Stimulated activated CD8-positive, alpha-beta memory T cell treated with anti-CD3 and anti-CD28 coated beads, Interleukin-12 subunit alpha, Interleukin-12 subunit beta, amount 100 ng/mL, for 1 hour (primary cell): ENCODE results near the gene NKX2-2.

Experiments used
- DNase-seq: peaks from one replicate; pipeline ENCODE4 v3.0.0-alpha.2; 2020; ENCODE audit warnings: low read depth

NKX2-2 gene

DNA sequence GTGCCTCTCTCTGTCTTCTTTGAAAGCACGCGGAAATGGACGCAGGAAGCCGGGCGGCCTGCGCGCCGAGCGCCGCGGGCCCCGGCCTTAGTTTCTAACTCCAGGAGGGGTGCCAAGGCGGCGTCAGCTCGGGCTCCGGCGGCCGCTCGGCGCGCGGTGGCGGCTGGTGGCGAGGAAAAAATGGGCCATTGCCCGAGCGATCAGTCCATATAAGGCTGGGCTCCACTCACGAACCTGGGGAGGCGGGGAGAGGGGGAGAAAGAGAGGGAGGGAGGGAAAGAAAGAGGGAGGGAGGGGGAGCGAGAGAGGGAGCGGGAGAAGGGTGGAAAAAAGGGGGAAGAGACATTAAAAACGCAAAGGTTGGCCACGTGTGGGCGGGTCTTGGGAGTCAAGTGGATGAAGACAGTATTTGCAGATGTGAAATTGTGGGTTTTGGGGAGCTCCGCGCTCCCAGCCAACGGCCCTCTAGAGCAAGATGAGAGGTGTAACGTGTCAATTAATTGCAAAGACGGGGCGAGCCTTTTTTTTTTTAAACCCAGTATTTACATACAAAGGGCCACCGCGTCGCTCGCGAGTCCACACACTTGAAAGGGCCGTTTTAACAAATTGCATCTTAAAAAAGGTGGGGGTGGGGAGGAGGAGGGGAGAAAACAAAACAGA is at the start of gene NKX2-2:
NKX2-2 (minus strand) TSS at position 184 of the 660 bp plus-strand sequence. CDS start 395 bp downstream, outside the sequence.
- no peak for DNase-seq

- no peak for DNase-seq
Observed at GRCh38 chr20:21562656-21563055, 48.8 kb upstream of the NKX2-2 start.

DNA sequence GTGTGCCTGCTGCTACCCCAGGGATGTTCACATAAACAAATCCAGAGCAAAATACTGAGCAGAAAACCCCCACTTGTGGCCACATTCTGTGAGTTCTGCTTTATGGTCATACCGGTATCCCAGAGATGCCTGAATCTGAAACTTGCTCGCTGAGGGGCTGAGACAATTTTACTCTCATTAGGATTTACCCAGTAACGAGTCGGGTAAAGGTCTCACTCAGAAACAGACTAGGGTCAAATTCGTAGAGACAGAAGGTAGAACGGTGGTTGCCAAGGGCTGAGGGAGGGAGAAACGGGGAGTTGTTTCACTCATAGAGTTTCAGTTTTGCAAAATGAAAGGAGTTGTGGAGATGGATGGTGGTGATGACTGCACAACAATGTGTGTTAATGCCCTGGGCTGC is 45.4 kb upstream of the NKX2-2 start:
- no peak for DNase-seq

GRCh38 chr20:21557241-21558020 is 43.6 kb upstream of the NKX2-2 start:
- DNase-seq = no peak

DNA sequence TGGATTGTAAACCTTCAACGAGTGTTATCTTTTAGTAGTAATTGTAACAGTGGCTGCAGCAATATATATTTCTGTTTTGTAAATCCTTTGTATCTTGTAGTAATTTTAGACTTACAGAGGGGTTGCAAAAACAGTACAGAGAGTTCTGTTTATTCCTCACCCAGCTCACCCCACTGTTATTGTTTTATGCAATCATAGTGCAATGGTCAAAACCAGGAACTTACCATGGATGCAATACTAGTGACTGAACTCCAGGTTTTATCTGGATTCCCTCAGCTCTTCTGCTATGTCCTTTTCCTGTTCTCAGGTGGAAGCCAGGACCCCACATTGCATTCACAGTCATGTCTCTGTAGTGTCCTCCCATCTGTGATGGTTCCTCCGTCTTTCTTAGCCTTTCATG is 42.5 kb upstream of the NKX2-2 start:
- no peak for DNase-seq

DNA sequence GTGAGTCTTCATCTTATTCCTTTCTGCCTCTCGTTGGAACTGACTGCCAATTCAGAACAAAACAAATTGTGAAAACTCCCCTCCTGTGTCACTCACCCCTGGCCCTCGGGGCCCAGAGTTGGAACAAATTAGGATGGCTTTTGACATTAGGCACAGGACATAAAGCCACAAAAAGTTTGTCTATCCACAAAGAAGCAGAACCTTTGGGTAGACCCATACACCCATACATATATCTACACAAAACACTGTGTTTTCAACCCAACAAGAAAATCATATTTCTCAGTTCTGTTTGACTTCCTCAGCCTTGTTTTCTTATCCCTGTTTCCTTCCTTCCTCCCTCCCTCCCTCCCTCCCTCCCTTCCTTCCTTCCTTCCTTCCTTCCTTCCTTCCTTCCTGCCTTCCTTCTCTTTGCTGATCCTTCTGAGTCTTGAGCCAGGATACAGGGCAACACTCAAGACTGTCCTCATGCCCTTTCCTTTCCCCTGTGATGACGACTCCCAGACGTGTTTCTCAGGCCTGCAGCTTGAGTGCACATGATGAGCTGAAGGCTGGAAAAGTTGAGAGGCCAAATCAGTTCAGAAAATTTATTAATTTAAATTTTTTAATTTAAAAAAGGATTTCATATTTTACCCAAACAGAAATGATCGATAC is 41.7 kb upstream of the NKX2-2 start:
- no peak for DNase-seq

DNA sequence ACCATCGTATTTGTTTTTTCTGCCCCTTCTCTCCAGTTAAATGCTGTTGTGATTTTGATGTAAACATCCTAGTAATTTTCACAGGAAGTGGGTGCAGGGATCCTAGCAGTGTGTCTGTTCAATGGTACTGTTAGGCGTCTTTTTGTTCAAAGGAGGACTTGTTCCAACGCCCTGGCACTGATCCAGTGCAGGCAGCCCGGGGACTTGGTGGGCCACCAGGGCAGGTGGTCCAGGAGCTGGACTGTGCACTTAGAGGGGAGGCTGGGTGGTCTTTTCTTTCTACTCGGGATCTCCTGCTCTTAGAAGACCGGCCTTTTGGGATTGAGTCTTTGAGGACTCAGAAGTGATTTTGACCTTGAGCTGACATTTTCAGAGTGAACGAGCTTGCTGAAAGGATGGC is 41.1 kb upstream of the NKX2-2 start:
- DNase-seq = no peak

DNA sequence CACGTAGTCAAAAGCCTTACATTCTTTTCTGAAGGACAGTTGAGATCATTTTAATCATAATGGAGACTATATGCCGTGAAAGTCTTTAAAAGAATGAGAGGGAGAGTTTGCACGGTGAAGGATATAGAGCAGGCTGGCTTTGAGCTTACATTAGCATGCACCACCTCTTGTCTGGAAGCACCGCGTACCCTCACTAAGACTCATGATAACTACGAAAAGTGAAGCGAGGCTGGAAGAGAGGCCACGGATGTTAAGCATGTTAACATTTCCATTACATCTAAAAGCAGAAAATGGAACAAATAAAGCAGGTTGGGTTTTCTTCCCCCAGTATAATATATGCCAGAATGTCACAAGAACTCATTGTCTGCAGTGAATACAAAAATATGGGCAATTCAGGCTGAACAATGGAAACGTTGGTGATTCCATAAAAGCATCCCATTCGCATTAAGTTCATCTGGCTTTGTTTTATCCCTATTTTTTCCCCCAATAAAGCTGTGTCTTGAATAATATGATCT is 40.6 kb upstream of the NKX2-2 start:
- no peak for DNase-seq

DNA sequence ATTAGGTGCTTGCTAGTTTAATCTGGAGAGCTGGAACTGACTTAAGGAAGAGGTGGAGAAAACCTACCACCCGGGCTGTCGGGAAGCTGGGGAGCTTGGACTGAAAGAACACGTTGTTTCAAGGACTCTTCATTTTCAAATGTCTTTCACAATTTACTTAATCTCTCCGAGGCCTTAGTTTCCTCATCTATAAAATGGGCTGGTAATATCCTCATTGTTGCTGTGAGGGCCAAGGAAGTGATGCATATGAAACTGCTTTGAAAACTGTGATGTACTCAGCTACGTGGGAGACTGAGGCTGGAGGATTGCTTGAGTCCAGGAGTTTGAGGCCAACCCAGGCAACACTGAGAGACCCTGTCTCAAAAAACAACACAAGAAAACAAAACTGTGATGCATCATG is 36.7 kb upstream of the NKX2-2 start:
- DNase-seq = no peak

GRCh38 chr20:21548390-21549035 is 34.6 kb upstream of the NKX2-2 start:
- DNase-seq = no peak

DNA sequence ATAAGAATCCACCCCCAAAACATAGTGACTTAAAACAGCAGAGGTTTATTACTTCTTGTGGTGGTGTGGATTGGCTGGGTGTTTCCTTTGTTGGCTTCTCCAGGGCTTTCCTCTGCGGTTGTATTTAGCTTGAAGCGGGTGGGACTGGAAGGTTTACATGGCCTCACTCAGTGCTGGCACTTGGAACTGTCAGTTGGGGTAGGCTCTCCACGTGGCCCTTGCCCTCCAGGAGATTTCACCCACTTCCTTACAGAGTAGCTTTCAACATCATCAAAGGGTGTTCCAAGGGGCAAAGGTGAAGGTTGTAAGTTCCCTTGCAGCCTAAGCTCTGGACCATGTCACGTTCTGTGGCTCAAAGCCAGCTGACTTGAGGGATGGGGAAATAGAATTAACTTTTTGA is 32.5 kb upstream of the NKX2-2 start:
- no peak for DNase-seq

DNA sequence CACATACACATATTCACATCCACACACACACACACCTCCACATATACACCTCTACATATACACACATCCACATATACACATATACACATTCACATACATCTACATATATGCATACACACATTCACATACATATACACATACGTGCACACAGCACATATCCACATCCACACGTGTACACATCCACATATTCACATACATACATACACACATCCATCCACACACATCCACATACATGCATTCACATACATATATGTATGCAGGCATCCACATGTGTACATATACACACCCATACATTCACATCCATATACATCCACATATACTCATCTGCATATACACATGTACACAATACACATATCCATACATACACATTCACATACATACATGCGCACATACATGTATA is 25.6 kb upstream of the NKX2-2 start:
- no peak for DNase-seq

GRCh38 chr20:21534886-21535285 is 21.0 kb upstream of the NKX2-2 start:
- DNase-seq = no peak

GRCh38 chr20:21534453-21534852 is 20.6 kb upstream of the NKX2-2 start:
- no peak for DNase-seq

GRCh38 chr20:21529863-21530262 is 16.0 kb upstream of the NKX2-2 start:
- no peak for DNase-seq

GRCh38 chr20:21528870-21529269 is 15.0 kb upstream of the NKX2-2 start:
- no peak for DNase-seq

DNA sequence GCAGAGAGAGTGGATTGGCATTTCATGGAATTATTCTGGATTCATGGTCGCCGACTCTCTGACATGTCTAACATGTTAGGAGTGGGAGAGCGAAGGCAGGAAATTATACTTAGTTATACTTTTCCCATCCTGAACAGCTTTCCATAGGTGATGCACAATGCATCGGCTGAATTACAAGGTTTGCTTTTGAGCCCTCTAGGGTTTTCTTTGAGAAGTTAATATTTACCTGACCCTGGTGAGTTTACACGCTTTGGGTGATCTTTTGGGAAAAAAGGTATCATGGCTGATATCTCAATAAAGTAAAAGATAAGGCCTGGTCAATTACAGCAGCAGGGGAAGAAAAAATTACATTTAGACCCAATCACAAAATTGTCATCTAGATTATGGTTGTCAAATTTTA is 14.0 kb upstream of the NKX2-2 start:
- no peak for DNase-seq

- DNase-seq = no peak
Observed at GRCh38 chr20:21526776-21527175, 12.9 kb upstream of the NKX2-2 start.

GRCh38 chr20:21523895-21524294 is 10.0 kb upstream of the NKX2-2 start:
- no peak for DNase-seq

DNA sequence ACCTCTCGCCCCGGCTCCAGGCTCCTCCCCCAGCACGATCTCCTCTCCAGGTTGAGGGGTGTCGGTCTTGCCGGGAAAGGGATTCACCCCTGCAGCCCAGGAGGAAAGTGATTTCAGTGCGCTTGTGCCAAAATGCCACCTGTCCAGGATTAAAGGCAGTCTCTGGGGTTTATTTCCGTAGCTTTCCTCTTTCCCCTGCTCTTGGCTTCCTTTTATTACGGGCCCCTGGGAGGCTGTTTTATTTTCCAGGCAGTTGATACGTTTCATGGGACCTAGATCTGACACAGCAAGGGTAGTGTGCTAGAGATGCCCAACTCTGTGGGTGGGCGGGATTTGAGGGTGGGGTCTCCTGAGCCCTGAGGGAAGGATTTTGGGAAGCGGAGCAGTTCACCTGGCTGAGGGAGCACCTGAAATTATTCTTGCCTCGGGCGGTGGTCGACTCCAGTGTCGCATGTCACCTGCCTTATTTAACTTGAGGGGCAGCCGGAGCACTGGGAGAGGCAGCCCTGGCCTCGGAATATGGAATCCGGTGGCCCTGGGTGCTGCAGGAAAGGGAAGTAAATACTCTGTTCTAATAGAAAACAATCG is 9.5 kb upstream of the NKX2-2 start:
- DNase-seq = no peak

DNA sequence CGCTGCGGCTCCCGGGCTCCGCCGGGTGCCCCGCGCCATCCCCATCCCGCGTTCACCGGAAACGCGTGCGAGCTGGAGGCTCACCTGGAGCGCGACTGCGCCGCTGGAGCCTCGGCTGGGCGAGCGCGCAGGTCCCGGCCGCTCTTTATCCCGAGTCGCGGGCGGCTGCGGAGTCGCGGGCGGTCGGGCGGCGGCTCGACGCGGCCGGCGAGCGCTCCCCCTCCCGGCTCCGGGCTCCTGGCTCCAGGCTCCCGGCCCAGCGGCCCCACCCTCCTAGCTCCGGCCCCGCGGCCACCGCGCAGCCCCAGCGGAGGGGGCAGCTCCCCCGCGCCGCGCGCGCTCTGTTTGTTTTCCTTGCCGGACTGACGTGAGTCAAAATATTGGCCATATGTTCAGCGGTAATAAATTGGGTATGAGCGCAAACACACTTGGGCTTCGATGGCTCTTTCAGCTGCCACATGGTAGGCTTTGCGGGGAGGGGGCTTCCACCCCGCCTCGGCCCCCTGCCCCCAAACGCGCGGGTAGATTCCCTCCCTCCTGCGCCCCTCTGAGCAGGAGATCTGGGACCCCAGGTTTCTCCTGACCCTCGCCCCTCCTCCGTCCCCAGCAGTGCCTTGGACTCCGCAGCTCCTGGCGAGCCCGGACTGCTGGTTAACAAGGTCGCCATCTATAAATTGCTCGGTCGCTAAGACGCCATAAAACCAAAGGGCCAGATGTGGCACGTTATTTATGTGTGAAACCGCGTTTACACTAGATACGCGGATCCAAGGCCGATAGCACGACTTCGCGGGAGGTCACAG is 8.8 kb upstream of the NKX2-2 start:
- no peak for DNase-seq
